Adrenal gland (tissue), 5 donors: Measurements from ENCODE around the gene VWA5B1.

Source experiments
- CTCF ChIP-seq, 6 experiments: fragments of 450-650 bp in 4 of 6; fragments of 200-600 bp in 2 of 6; sonication (generic) in 1 of 6; IDR thresholded peaks; 1 replicate in 5 of 6; 2 replicates in 1 of 6; pipeline versions ENCODE4 v1.5.1 to v1.8.0; 2016 to 2021; ENCODE audit warnings: antibody characterized with exemption in 6 of 6, mild to moderate bottlenecking in 2 of 6, moderate library complexity in 1 of 6
- POLR2A ChIP-seq, 2 donors: fragments of 450-650 bp; IDR thresholded peaks; one replicate each; pipeline ENCODE4 v1.6.1; 2017; ENCODE audit warnings: antibody characterized with exemption in 2 of 2, mild to moderate bottlenecking in 2 of 2, moderate library complexity in 1 of 2
- donor health status: DM: no; HTN: no; CAD: no.

- TF ChIP-seq POLR2A (IDR thresholded peaks at IDR 0.05) = peak in 1 of 2 donors; percentile 55
- TF ChIP-seq CTCF (IDR thresholded peaks at IDR 0.05) = no peak
Measured at GRCh38 chr1:20358761-20359263, 68.1 kb downstream of the VWA5B1 start.
